ENCODE measurements around the gene DSE.

DSE gene

DNA sequence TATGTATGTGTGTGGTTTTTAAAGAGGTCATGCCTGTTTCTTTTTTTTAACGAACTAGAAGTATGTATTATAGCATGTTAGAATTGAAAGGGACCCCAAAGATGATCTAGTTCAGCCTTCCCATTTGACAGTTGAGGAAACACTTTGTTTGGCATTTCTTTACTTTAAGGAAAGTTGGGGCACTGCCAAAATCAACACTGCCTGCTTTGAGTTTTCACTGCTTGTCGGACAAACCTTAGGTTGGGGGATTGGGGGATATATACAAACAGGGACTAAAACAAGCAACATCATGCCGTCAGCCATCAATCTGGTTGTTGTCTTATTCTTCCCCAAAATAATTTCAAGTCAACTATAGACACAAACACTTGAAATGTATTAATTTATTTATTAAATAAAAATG is 76.3 kb downstream of the DSE start:
- TF ChIP-seq, protein P1, sequence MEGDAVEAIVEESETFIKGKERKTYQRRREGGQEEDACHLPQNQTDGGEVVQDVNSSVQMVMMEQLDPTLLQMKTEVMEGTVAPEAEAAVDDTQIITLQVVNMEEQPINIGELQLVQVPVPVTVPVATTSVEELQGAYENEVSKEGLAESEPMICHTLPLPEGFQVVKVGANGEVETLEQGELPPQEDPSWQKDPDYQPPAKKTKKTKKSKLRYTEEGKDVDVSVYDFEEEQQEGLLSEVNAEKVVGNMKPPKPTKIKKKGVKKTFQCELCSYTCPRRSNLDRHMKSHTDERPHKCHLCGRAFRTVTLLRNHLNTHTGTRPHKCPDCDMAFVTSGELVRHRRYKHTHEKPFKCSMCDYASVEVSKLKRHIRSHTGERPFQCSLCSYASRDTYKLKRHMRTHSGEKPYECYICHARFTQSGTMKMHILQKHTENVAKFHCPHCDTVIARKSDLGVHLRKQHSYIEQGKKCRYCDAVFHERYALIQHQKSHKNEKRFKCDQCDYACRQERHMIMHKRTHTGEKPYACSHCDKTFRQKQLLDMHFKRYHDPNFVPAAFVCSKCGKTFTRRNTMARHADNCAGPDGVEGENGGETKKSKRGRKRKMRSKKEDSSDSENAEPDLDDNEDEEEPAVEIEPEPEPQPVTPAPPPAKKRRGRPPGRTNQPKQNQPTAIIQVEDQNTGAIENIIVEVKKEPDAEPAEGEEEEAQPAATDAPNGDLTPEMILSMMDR (conservative IDR thresholded peaks at IDR 0.05) = no peak
- no peak overlapping the region for H3K27ac ChIP-seq

DNA sequence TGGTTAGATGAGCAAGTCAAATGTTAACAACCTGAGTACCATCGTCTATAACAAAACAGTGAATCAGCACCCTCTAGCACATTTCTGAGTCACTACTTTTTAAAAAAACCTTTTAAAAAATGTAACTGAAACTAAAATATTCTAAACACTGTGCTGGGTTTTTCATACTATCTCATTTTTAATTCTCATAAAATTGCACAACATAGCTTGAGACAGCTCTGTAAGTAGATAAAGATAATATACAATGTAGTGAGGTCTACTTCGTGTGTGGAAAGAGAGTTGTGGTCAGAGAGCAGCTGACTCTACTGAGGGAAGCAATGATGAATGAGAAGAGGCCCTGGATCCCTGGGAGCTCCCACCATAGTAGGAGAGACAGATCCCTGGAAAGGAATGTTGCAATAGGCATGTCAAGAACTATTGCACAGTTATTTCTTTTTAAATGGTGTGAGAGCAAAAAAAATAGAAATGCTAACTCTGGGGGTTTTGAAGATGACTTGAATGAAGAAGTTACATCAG is 76.8 kb downstream of the DSE start:
- TF ChIP-seq, protein P1 (conservative IDR thresholded peaks at IDR 0.05) = no peak
- H3K27ac ChIP-seq = no peak overlapping the region

DNA sequence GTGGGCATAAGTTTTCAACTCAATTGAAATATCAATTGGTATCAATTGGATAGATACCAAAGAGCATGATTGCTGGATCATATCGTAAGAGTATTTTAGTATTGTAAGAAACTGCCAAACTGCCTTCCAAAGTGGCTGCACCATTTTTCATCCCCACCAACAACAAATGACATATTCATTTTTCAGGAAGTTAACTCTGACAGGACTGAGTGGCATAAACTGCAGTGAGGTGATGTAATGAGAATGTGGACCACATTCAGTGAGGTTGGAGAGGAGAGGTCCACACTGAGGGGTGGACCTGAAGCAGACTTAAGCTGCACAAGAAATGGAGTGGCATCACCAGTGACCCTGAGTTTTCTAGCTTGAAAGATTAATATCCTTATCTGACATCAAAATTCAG is 78.8 kb downstream of the DSE start:
- H3K27ac ChIP-seq = no peak overlapping the region
- TF ChIP-seq, protein P1 (conservative IDR thresholded peaks at IDR 0.05) = no peak

DNA sequence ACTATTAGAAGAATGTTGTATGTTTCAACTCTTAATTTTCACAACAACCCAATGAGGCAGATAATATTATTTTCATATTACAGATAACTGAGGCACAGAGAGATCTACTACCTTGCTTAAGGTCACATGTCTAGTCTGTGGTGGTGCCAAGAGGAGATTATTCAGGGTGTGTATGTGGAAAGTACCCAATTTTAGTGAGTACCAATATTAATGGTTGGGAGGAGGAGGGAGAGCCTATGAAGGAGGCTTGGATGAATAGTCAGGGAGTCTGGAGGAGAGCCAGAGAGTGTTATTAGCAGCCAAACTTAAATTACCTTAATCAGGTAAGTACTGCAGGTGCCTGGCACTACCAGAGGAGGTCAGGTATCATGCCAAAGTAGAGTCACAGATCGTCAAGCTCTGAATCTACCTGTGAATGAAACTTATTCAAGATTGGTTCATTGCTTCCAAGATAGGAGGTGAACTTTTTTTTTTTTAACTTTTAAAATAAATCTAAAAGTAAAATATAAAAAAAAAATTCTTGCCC is 79.5 kb downstream of the DSE start:
- H3K27ac ChIP-seq = no peak overlapping the region
- TF ChIP-seq, protein P1 (conservative IDR thresholded peaks at IDR 0.05) = no peak

DNA sequence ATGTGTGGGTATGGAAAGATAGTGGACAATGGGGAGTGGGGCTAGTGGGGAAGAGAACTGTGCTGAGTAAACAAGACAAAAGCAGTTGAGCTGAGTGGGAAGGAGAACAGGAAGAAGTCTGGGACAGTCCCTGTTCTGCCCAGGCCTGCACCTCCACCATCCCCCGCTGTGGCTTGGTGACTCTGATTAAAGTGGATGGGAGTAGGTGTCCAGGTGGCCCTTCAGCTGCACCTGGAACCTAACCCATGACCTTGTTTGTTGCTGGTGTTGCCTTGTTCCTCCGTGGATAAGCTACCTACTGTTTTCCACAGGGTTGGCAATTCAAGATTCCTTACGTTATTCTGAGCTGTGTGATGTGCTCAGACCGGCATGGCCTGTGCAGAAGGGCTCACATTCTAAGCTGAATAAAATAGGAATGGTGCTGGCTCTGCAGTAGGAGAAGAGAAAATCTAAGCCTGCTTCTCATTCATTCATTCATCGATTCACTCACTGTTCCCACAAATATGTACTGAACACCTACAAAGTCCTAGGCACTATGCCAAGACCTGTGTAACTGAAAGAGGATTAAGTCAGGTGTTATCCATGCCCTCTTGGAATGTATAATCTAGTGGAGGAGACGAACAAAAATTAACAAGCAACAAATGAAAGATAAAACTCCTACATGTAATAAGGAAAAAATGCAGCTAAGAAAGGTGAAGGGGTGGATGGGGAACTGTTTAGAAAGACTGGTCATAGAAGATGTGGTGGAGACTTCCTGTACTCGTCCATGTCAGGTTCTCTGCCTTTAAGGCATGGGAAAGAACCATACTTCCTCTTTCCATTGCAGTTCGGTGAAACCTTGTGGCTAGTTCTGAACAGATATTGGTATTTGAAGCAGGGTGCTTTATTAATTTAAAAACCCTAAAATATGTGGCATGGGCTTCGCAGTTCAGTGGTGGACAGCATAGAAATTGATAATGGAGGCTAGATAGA is 80.3 kb downstream of the DSE start:
- TF ChIP-seq, protein P1 (conservative IDR thresholded peaks at IDR 0.05) = no peak
- no peak overlapping the region for H3K27ac ChIP-seq

DNA sequence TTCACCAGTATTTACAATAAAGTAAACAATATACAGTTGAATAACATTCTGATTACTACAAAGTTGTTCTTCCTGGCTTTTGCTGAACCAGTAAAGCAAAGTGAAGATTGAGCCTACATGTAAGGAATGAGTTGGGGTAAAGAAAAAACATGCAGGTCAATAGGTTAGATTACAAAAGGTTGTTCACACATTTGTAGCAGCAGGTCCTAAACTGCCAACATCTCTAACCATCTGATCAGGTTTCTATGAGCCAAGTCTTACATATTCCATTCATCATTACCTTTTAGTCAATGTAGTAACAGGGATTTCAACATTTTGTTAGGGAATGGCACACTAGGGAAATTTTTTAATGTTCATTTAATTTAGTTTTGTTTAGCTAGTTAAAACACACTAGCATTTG is 81.2 kb downstream of the DSE start:
- TF ChIP-seq, protein P1 (conservative IDR thresholded peaks at IDR 0.05) = no peak
- no peak overlapping the region for H3K27ac ChIP-seq

DNA sequence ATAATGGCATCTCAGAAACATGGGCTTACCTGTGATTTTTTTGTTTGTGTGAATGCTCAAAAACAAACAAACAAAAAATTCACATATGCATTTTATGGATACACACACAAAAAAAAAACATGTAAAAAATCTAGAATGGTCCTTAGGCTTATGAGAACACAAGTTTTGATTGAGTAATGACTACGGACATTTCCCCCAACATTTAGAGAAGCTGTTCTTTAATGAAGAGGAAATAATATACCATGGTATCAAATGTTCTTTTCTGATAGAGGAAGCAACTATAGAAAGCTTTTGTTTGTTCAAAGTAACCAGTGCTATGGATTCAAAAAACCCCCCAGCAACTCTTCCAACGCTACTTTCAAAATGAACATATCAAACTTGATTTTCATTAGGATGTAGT is 81.8 kb downstream of the DSE start:
- TF ChIP-seq, protein P1 (conservative IDR thresholded peaks at IDR 0.05) = no peak
- H3K27ac ChIP-seq = no peak overlapping the region

Measured in VCaP (cell line).